HCT116 (cell line): ENCODE results near the gene ATF6B. TPM values are rescaled to one million over a fixed set of nuclear protein-coding genes. Genes with fewer than 3 reads are reported as not detected.

Source experiments
- ATAC-seq: fragments of 200-7000 bp; cut with Tn5 transposase; 2 replicates; pipeline ENCODE4 v1.9.1; 2020; ENCODE audit warnings: mild to moderate bottlenecking, moderate library complexity
- BruUV-seq: library from RNA; stranded (reverse); fragments of 400-500 nt; replicated peaks from 2 replicates; lab custom pipeline; 2021; lab: Mats Ljungman, UMichigan
- CTCF ChIA-PET: fragments of 300-600 bp; sonication (Branson Sonifier 250); formaldehyde crosslinking; loops from one replicate; lab custom pipeline; 2021; ENCODE audit warnings: antibody characterized with exemption; lab: Charles Lee
- POLR2A ChIA-PET: fragments of 300-600, 350-600 bp; sonication (Branson Sonifier 250); formaldehyde crosslinking; loops from one replicate; lab custom pipeline; 2021; ENCODE audit warnings: antibody characterized with exemption; lab: Charles Lee
- RAD21 ChIA-PET, 2 experiments: fragments of 300-600 bp; sonication (Branson Sonifier 250); formaldehyde crosslinking; loops; one replicate each; lab custom pipeline; 2023; ENCODE audit warnings: low total read pairs in 2 of 2; ENCODE audit not compliant: uncharacterized antibody in 2 of 2, unreplicated experiment in 2 of 2, low non-redundant PET in 1 of 2; lab: Charles Lee
- DNase-seq: peaks from one replicate; pipeline ENCODE4 v3.0.0-alpha.2; 2010; ENCODE audit warnings: low read depth, low spot score
- H2AFZ ChIP-seq: fragments of 200-600 bp; shearing (Covaris generic), sonication (generic); 2 replicates; pipeline ENCODE4 v1.6.1; 2017; ENCODE audit warnings: low read depth, mixed run types, mixed read lengths, antibody characterized with exemption, low read length; ENCODE audit not compliant: poor library complexity, severe bottlenecking
- H3K27ac ChIP-seq: 2 replicates; pipeline ENCODE4 v1.5.1; 2012; ENCODE audit warnings: low read depth, low read length
- H3K27me3 ChIP-seq: fragments of 200-600 bp; sonication (generic); 2 replicates; pipeline ENCODE4 v1.6.1; 2016; ENCODE audit warnings: mixed run types, low read length, mixed read lengths; ENCODE audit not compliant: insufficient read depth
- H3K36me3 ChIP-seq, 2 experiments: fragments of 200-500 bp in 1 of 2; fragments of 200-600 bp in 1 of 2; sonication (Bioruptor generic) in 1 of 2; sonication (generic) in 1 of 2; 2 replicates each; pipeline versions ENCODE4 v1.5.1 to v1.6.1; 2014 to 2016; ENCODE audit warnings: low read length in 2 of 2, inconsistent platforms in 1 of 2, mixed read lengths in 1 of 2, mixed run types in 1 of 2; ENCODE audit not compliant: insufficient read depth in 2 of 2, control insufficient read depth in 1 of 2
- H3K4me1 ChIP-seq, 2 experiments: fragments of 200-600 bp in 1 of 2; sonication (generic) in 1 of 2; 2 replicates each; pipeline versions ENCODE4 v1.5.1 to v1.6.1; 2012 to 2017; ENCODE audit warnings: low read length in 2 of 2, inconsistent platforms in 1 of 2, mild to moderate bottlenecking in 1 of 2, mixed read lengths in 1 of 2, mixed run types in 1 of 2, moderate library complexity in 1 of 2; ENCODE audit not compliant: insufficient read depth in 2 of 2, control insufficient read depth in 1 of 2
- H3K4me2 ChIP-seq: fragments of 200-600 bp; sonication (generic); 2 replicates; pipeline ENCODE4 v1.6.1; 2017; ENCODE audit warnings: mixed run types, low read length, mixed read lengths
- H3K4me3 ChIP-seq, 2 experiments: fragments of 200-600 bp in 1 of 2; sonication (generic) in 1 of 2; replicated peaks in 1 of 2; 2 replicates each; pipeline ENCODE4 v1.5.1; 2011 to 2016; ENCODE audit warnings: low read length in 2 of 2, control low read depth in 1 of 2, low read depth in 1 of 2, mild to moderate bottlenecking in 1 of 2, mixed read lengths in 1 of 2, mixed run types in 1 of 2
- H3K79me2 ChIP-seq: fragments of 200-600 bp; sonication (generic); 2 replicates; pipeline ENCODE4 v1.6.1; 2017; ENCODE audit warnings: mild to moderate bottlenecking, mixed run types, low read length, moderate library complexity, mixed read lengths; ENCODE audit not compliant: insufficient read depth
- H3K9ac ChIP-seq: fragments of 200-600 bp; sonication (generic); 2 replicates; pipeline ENCODE4 v1.6.1; 2016; ENCODE audit warnings: low read length, mixed read lengths
- H3K9me2 ChIP-seq: fragments of 200-600 bp; sonication (generic), shearing (Covaris generic); 2 replicates; pipeline ENCODE4 v1.6.1; 2017; ENCODE audit warnings: mixed run types, mild to moderate bottlenecking, moderate library complexity; ENCODE audit not compliant: insufficient read depth
- H3K9me3 ChIP-seq, 2 experiments: fragments of 200-500 bp in 1 of 2; fragments of 200-600 bp in 1 of 2; sonication (Bioruptor generic) in 1 of 2; sonication (generic) in 1 of 2; 2 replicates each; pipeline ENCODE4 v1.6.1; 2014 to 2017; ENCODE audit warnings: low read length in 2 of 2, mixed read lengths in 2 of 2, inconsistent platforms in 1 of 2, low read depth in 1 of 2, mild to moderate bottlenecking in 1 of 2, mixed run types in 1 of 2, moderate library complexity in 1 of 2; ENCODE audit not compliant: control insufficient read depth in 1 of 2, insufficient read depth in 1 of 2
- H4K20me1 ChIP-seq: fragments of 200-600 bp; sonication (generic), shearing (Covaris generic); 2 replicates; pipeline ENCODE4 v1.6.1; 2017; ENCODE audit warnings: mixed run types, mild to moderate bottlenecking, moderate library complexity; ENCODE audit not compliant: insufficient read depth
- CEBPB ChIP-seq: IDR thresholded peaks from 2 replicates; pipeline ENCODE4 v1.6.1; 2012; ENCODE audit warnings: low read depth
- EZH2 ChIP-seq: fragments of 200-600 bp; sonication (generic); IDR thresholded peaks from 2 replicates; pipeline ENCODE4 v1.6.1; 2017; ENCODE audit warnings: antibody characterized with exemption, mixed run types
- EZH2phosphoT487 ChIP-seq: fragments of 200-600 bp; IDR thresholded peaks from 2 replicates; pipeline ENCODE4 v1.6.1; 2018; ENCODE audit warnings: antibody characterized with exemption, borderline replicate concordance
- JUND ChIP-seq: IDR thresholded peaks from 2 replicates; pipeline ENCODE4 v1.6.1; 2012
- POLR2A ChIP-seq: IDR thresholded peaks from 2 replicates; pipeline ENCODE4 v1.7.0; 2011; ENCODE audit warnings: borderline replicate concordance; ENCODE audit not compliant: insufficient read depth, insufficient read length; ENCODE audit errors: extremely low read depth
- RAD21 ChIP-seq: IDR thresholded peaks from 2 replicates; pipeline ENCODE4 v1.6.1; 2012; ENCODE audit warnings: low read depth, mild to moderate bottlenecking
- REST ChIP-seq: IDR thresholded peaks from 2 replicates; pipeline ENCODE4 v1.6.1; 2012; ENCODE audit warnings: low read depth
- SRF ChIP-seq: IDR thresholded peaks from 2 replicates; pipeline ENCODE4 v1.6.1; 2012; ENCODE audit warnings: low read depth
- TCF7L2 ChIP-seq: IDR thresholded peaks from 2 replicates; pipeline ENCODE4 v1.7.0; 2011; ENCODE audit warnings: borderline replicate concordance, inconsistent platforms; ENCODE audit not compliant: insufficient read depth, insufficient read length; ENCODE audit errors: extremely low read depth
- YY1 ChIP-seq: IDR thresholded peaks from 2 replicates; pipeline ENCODE4 v1.6.1; 2011; ENCODE audit warnings: low read length, low read depth, moderate library complexity, mild to moderate bottlenecking; ENCODE audit not compliant: insufficient replicate concordance; ENCODE audit errors: extremely low read depth
- ZFX ChIP-seq: fragments of 450-650 bp; IDR thresholded peaks from 2 replicates; pipeline ENCODE4 v1.6.1; 2017
- intact Hi-C: fragments of 100-400 bp; cut with micrococcal nuclease; formaldehyde crosslinking; loops from 2 replicates; pipeline ENCODE4 v1.10.0; 2022
- total RNA-seq: library from RNA; stranded (reverse); gene quantifications from one replicate; pipeline ENCODE4 v1.2.1, GENCODE V29; 2021; ENCODE audit not compliant: unreplicated experiment
- TF ChIP-seq, protein P1 (sequence below), 3 experiments: fragments of 200-600 bp in 1 of 3; sonication (generic) in 1 of 3; IDR thresholded peaks in 2 of 3; conservative IDR thresholded peaks in 1 of 3; 2 replicates each; pipeline ENCODE4 v1.5.1; 2012 to 2017; ENCODE audit warnings: low read depth in 2 of 3, low read length in 2 of 3, antibody characterized with exemption in 1 of 3, borderline replicate concordance in 1 of 3, control low read depth in 1 of 3, mild to moderate bottlenecking in 1 of 3, mixed read lengths in 1 of 3, mixed run types in 1 of 3, moderate library complexity in 1 of 3; ENCODE audit not compliant: insufficient read depth in 1 of 3

Gene ATF6B
- total RNA-seq, 1 experiment from 2014 or later: 63.9 TPM

DNA sequence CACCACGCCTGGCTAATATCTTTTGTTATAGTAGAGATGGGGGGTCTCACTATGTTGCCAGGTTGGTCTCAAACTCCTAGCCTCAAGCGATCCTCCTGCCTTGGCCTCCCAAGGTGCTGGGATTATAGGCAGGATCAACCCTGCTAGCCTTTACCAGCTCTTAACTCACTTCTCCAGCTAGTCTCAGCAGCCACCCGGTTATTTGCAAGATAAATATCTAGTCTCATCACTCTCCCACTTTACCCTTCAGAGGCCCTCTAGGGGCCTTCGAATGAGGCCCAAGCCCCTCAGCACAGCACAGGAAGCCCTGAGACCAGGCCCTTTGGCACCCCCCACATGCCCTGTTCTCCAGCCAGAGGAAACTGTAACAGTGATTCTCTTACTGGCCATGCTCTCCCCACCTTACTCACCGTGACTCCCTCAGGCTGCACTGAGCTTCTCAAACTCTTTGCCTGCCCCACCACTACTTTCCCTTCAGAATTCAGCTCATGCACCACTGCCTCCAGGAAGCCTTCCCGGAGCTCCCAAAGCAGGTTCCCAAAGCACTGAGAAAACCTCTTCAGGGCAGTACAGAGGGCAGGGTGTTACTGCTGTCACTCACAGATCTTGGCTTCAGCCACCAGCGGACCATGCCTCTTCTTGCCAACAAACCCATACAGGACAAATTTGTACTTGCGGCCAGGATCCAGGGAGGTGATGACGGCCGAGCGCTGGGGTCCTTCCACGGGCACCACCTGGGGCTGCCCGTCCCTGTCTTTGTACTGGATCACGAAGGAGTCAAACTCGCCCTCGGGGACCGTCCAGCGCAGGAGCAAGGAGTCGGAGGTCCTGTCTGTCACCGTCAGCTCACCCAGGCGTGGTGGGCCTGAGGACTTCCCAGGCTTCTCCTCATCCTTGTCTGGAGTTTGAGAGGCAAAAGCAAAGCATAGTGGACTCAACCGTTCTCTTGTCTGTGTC lies 44.0 kb downstream of the ATF6B start:
- H3K9me3 ChIP-seq: no peaks in the 10 kb centered on the region
- ChIA-PET CTCF (no interaction called here), POLR2A (no interaction called here)
- no peak overlapping the region for H3K9ac ChIP-seq
- BruUV-seq: no TSS peak
- H3K27me3 ChIP-seq: no peaks in the 10 kb centered on the region
- no peak overlapping the region for H2AFZ ChIP-seq
- DNase-seq: no peak
- ATAC-seq: no peak
- no peaks in the 10 kb centered on the region for H3K79me2 ChIP-seq
- peaks cover 17 to 43% of the 10 kb centered on the region in 2 experiments for H3K4me1 ChIP-seq
- H3K4me2 ChIP-seq: no peak overlapping the region
- H3K36me3 ChIP-seq: no peaks in the 10 kb centered on the region
- H3K4me3 ChIP-seq: no peak overlapping the region
- TF ChIP-seq EZH2phosphoT487 (no peak), JUND (no peak), TCF7L2 (no peak), YY1 (no peak), ZFX (no peak)
- TF ChIP-seq, all 23 proteins: peak for 0
- H3K27ac ChIP-seq: no peak overlapping the region
- intact Hi-C loops: no loop called here
- no peaks in the 10 kb centered on the region for H4K20me1 ChIP-seq
- RAD21 ChIA-PET: no interaction called here
- no peaks in the 10 kb centered on the region for H3K9me2 ChIP-seq

DNA sequence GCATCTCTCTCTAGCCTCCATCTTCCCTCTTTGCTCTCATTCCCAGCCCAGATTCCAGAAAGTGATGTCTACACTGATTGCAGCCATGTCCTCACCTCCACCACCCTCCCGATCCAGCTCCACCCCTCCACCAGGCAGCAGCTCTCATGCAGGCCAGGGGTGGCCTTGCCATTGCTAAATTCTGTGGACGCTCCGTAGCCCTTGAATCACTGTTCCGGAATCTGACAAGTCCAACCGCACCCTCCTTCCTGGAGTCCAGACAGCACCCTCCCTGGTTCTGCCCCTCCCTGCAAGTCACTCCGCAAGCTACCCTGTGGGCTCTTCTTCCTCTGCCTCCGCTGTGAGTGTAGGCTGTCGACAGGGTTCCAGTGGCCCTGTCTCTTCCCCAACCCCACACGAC lies 45.1 kb downstream of the ATF6B start:
- H4K20me1 ChIP-seq: no peaks in the 10 kb centered on the region
- ATAC-seq: no peak

More for the DNA sequence above, 45.1 kb downstream of the ATF6B start:
- H3K9ac ChIP-seq: no peak overlapping the region
- H3K4me3 ChIP-seq: no peak overlapping the region
- H3K4me1 ChIP-seq: peaks cover 13 to 38% of the 10 kb centered on the region in 2 experiments
- no peaks in the 10 kb centered on the region for H3K9me2 ChIP-seq
- RAD21 ChIA-PET: no interaction called here
- DNase-seq: no peak
- H3K27me3 ChIP-seq: no peaks in the 10 kb centered on the region
- CTCF ChIA-PET: no interaction called here
- no peaks in the 10 kb centered on the region for H3K79me2 ChIP-seq
- H3K9me3 ChIP-seq: no peaks in the 10 kb centered on the region
- no TSS peak for BruUV-seq
- no peak for TF ChIP-seq EZH2
- TF ChIP-seq JUND: no peak
- TF ChIP-seq, protein P1, sequence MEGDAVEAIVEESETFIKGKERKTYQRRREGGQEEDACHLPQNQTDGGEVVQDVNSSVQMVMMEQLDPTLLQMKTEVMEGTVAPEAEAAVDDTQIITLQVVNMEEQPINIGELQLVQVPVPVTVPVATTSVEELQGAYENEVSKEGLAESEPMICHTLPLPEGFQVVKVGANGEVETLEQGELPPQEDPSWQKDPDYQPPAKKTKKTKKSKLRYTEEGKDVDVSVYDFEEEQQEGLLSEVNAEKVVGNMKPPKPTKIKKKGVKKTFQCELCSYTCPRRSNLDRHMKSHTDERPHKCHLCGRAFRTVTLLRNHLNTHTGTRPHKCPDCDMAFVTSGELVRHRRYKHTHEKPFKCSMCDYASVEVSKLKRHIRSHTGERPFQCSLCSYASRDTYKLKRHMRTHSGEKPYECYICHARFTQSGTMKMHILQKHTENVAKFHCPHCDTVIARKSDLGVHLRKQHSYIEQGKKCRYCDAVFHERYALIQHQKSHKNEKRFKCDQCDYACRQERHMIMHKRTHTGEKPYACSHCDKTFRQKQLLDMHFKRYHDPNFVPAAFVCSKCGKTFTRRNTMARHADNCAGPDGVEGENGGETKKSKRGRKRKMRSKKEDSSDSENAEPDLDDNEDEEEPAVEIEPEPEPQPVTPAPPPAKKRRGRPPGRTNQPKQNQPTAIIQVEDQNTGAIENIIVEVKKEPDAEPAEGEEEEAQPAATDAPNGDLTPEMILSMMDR (IDR thresholded peaks at IDR 0.05 in 2 of 3, conservative IDR thresholded peaks at IDR 0.05 in 1 of 3; ENCODE audit: borderline replicate concordance in 1 of 3, insufficient read depth in 1 of 3, low read depth in 2 of 3, low read length in 2 of 3): no peak
- TF ChIP-seq SRF: no peak
- no peak for TF ChIP-seq CEBPB
- TF ChIP-seq RAD21: no peak
- TF ChIP-seq REST: no peak
- TF ChIP-seq POLR2A: no peak
- no peak for TF ChIP-seq ZFX
- TF ChIP-seq, all 23 proteins: peak for 0
- POLR2A ChIA-PET: no interaction called here
- no peak overlapping the region for H3K4me2 ChIP-seq
- intact Hi-C loops: no loop called here
- no peaks in the 10 kb centered on the region for H3K36me3 ChIP-seq
- H2AFZ ChIP-seq: no peak overlapping the region
- no peak overlapping the region for H3K27ac ChIP-seq
